ENCODE data around the gene DNMT3L.

DNA sequence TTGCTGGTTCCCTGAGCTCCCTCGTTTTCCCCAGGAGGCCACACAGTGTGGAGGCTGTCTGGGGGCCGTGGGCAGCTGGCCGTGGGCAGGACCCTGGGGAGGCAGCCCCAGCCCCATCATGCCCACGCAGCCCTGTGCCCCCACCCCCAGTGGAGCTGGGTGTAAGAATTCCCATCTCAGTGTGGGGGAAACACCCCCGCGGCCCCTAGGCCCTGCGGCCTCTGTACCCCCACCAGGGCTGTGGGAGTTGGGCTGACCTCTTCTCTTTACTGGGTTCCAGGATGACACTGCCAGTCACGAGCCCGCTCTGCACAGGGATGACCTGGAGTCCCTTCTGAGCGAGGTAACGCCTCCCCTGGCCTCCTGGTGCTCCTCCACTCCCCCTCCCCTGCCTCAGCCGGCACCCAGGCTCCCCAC is 34.4 kb upstream of the DNMT3L start:
- TF ChIP-seq CTCF (conservative IDR thresholded peaks at IDR 0.05; ENCODE audit: low read length) = no peak
- no peak for TF ChIP-seq EZH2phosphoT487 (IDR thresholded peaks at IDR 0.05; ENCODE audit: borderline replicate concordance, low read depth, low read length)
